GM18519 (cell line): ENCODE data around the gene RGS6.

Experiments
- ATAC-seq: cut with Tn5 transposase; IDR thresholded peaks from one replicate; pipeline ENCODE4 v1.9.1; 2021; ENCODE audit warnings: mild to moderate bottlenecking, moderate library complexity; ENCODE audit not compliant: unreplicated experiment, low FRiP score

Gene RGS6

GRCh38 chr14:72430457-72430856, 498.2 kb downstream of the RGS6 start:
- ATAC-seq = no peak

DNA sequence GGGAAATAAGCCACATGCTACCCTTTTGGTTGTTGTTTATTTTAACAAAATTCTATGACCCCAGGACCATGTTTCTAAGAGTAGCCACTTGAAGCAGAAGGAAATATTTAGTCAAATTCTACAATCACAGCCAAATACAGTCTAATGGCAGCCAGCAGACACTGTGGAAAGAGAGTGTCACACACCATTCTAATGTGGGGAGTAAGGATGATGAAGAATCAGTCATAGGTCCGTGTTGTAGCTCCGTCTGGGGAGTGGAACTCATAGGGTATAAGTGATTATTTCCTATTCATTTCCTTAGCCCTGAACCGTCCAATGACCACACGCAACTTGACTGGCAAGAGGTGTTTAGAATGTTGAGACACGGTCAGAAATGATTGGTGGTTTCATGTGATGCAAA, 500.5 kb downstream of the RGS6 start:
- no peak for ATAC-seq

DNA sequence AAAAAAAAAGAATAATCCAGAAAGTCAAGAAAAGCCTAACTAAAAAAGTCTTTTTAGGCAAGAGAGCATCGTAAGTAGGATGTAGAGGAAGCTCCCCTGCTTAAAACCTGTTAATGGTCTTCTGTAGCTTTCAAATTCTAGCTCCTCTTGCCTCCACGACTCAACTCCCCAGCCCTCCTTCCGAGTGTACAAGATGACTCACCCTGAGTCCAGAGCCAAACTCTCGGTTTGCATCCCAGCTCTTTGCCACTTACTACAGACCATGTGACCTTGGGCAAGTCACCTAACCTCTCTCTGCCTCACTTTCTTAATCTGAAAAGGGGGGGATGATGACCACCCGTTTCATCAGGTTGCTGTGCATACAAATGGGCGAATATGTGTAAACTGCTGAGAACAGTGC, 501.3 kb downstream of the RGS6 start:
- no peak for ATAC-seq

- no peak for ATAC-seq
These were observed 502.6 kb downstream of the RGS6 start for GRCh38 chr14:72434856-72435255.

DNA sequence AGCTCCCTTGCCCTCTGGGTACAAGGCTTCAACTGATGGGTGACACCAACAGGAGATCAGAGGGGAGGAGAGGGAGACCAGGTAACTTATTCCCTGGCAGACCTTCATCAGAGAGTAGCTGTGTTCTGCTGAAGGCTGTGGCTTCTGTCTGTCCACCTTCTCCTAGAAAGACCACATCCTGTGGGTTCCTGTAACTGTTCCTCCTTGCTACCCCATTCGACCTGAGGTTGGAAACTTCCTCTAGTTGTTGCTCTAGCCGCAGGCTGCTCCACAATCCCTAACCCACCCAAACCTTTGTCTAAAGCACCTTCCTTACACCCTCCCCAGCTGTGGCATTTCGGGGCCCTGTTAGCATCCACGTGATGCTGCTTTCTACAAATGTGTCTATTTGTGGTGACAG, 507.5 kb downstream of the RGS6 start:
- ATAC-seq = no peak

- ATAC-seq = no peak
These were observed 511.0 kb downstream of the RGS6 start for GRCh38 chr14:72443256-72443655.

DNA sequence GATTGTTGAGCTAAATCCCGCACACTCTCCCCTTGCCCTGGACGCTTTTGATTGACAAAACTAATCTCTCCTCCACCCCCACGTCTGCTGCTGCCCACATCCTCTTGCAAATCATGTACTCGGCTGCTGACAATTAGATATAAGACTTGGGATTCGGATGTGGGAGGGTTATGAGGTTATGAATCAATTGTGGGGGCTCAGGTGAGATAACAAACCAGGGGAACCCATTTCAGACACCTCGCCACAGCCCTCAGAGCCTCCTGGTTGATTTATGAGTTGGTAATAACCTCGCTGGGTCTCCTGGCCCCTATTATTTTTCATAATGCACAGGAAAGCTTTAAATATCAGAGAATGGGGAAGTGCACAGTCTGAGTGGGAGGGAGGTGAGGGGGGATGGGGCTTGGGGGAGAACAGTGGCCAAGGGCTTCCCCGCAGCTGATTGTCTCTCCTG, 511.8 kb downstream of the RGS6 start:
- ATAC-seq = no peak

DNA sequence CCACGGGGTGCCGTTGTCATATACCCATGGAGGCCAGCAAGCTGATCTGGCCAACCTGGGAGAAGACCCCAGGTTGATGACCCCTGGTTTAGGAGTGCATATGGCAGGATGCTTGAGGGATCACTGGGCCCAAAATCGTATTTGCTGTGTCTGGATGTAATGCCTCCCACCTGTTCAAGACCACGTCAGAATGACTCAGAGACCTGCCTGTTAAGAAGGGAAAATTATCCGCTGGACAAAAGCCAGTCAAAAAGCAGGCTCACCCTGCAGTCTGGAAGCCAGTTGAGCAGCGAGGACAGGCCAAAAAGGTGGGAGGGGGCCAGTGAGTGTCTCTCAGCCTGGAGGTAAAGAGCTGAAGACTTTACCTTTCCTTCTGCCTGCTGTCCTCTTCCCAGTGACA, 512.5 kb downstream of the RGS6 start:
- ATAC-seq = no peak

- no peak for ATAC-seq
These were observed 516.0 kb downstream of the RGS6 start for GRCh38 chr14:72448212-72448611.

DNA sequence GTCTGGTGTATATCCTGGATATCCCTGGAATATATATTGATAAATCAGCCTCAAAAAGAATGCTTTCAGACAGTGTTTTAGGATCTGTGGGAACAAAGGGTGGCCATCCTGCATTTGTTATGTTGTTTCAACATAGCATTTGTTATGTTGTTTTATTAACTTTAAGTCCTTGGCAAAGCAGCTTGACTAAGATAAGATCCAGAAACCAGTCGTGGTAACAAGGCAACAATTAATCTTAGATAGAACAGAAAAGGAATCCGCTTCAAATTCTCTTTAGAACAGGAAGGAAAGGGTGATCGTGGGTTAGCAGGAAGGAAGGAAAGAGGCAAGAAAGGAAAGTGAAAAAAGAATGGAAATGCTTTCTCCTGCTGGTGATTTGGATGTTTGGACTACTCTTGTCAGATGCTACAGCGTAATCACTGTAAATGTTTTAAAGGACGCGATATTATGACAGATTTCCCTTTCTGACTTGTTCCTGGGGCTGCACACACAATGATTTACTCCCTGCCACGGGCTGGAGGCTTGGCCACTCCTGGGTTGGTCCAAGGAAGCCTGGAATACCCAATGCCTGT, 518.3 kb downstream of the RGS6 start:
- no peak for ATAC-seq

- ATAC-seq = no peak
These were observed 519.1 kb downstream of the RGS6 start for GRCh38 chr14:72451054-72451972.

DNA sequence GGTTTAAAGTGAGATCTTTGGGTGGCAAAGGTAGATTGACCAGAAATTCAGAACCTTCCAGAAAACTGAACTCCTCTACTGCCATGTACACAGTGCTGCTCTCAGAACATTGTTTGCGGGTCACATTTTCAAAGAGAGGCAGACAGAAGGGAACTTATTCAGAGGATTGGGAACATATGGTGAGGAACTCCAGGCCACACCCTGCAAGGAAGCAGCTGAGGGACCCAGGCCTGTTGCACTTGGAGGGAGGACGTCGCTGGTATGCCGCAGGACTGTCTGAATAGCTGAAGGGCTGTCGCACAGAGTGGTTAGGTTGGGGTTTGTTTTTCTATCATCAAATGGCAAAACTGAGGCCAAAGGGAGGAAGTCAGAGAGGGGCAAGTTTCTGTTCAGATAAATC, 520.5 kb downstream of the RGS6 start:
- no peak for ATAC-seq

DNA sequence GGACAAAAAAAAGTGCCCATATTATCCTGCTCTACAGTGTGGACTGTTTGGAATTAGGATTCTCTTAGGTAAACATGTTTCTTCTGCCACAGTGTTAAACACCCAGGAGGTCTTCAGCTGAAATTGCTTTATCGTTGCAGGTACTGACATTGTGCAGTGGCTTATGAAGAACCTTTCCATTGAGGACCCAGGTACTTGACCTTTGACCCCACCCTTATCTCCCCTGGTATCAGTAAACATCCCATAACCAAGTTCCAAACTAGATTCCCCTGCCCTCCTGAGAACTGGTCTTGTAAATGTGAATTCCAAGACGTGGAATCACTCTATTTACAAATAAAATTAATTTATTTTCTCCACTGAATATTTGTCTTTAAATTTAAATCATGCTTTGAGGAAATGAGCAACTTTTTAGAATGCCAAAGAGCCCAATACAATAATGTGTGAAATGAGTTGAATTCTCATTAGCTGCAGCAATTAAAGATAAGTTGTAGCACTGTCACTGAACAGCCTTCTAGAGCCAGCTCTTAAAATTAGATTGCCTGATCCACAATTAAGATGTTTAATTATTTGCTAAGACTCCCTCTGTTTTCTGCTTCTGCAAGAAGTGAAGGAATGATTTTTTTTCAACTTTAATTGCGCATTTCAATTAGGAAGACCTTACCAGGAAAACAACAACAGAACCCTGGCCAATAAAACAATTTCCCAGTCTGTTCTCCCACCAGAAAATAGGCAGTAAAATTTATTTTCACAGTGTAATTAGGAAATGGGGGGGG, 522.3 kb downstream of the RGS6 start:
- no peak for ATAC-seq

DNA sequence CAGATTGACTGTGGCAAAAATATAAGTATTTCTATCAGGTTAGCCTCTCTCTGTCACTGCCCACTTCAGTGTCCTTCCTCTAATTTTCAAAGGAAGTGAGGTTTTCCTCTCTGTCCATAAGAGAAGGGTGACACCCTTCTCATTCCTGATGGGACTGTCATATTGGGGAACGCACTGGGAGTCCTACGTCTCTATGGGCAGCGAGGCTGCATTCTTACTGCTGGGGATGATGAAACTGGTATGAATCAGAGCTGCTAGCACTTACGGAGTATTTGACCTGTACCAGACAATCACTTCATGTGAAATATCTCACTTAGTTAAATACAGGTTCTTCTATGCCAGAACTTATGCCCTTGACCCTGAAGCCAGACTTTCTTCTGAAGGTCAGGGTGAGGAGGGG, 525.4 kb downstream of the RGS6 start:
- ATAC-seq = no peak

DNA sequence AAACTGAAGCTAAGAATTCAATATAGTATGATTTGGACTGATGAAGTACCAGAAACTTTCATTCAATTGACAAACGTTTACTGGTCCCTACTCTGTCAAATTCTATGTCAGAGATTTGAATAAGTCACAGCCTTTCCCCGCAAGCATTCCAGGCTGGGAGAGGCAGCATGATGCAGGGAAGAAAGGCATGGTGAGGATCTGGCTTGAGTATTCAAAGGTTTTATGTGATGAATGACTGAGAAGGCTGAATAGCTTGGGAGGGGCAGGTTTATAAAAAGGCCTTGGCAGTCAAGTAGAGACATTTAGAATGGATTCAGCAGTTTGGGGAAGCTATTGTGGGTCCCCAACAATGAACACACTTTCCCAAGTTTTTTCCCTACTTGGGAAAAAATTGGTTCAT, 529.8 kb downstream of the RGS6 start:
- ATAC-seq = no peak

DNA sequence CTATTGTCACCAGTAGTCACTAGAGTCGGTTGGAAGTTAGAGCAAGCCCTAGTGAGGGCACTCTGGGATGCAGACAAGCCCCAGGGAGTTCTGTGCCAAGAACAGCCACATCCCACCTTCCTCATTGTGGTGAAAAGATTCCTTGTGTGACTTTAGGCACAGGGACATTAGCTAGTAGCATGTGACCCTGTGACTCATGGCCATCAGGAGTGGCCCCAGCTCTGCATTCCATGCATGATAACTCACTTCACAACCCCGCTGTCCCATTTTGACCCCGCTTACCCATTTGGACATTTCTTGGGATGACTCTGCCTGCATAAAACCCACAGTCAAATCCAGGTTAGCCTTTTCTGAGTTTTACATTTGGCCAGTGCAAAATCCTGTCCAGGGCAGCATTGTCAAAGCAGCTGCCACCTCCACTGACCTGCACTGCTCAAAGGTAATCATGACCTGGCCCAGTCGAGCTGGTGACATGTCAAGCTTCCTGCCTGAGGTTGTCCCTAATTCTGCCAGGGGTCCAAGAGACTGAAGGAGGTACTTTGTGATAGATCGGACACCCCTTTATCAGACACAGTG, 531.1 kb downstream of the RGS6 start:
- ATAC-seq = no peak

DNA sequence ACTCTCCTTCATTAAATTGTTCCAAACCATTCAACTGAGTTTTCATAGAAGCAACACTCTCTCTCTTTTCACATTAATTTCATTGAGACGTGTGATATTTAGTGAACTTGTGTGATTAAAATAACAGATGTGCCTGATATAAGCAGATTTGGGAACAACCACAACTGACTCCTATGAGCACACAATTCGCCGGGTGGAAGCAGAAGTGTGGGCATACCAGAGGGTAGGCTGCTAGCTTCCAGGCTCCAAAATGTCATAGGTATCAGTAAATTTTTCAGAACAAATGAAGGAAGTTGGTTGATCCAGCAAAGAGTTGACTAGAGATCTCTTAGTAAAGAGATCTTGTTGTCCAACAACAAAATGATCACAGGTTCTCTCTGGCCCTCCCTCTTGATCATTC, 532.0 kb downstream of the RGS6 start:
- ATAC-seq = no peak

DNA sequence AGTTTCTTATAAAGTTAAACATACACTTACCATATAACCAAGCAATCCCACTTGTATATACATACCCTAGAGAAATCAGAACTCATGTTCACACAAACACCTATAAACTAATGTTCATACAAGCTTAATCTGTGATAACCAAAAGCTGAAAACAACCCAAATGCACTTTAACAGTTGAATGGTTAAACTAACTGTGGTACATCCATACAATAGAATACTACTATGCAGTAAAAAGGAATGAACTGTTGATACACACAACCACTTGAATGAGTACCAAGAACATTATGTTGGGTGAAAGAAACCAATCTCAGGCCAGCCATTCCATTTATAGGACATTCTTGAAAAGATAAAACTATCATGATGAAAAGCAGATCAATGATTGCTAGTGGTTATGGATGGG, 534.1 kb downstream of the RGS6 start:
- no peak for ATAC-seq

DNA sequence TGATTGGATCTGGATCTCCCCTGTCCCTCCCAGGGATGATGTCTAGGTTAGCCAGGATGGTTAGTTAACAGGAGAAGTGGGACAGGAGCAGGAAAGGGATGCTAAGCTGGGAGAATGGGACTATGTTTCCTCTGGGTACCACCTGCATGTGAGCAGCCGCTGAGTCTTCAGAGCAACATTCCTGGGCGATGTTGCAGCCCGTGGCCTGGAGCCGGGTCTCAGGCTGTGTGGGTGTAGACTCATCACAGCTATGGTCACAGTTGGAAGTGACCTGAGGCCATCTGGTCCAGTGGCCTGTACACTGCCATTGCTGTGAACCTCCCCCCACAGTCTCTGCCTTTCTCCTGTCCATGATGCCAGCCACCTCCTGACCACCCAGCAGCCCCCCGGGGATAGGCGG, 539.1 kb downstream of the RGS6 start:
- ATAC-seq = no peak

DNA sequence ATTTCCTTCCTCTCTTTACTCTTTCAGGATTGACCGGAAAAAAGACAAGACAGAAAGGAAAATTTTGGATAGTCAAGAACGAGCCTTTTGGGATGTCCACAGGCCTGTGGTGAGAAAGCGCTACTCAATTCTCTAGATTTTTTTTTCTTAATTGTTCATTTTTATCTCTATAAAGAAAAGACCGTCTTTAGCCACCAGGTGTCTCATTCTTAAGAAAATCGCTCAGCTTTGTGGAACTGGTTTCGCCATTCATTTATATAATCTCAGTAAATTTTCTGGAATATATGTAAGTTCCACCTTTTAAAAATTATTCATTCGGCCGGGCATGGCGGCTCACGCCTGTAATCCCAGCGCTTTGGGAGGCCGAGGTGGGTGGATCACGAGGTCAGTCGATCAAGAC, 540.6 kb downstream of the RGS6 start:
- ATAC-seq = no peak
